ENCODE results near the gene DIAPH2.
"Not testable (repeated sequence)": the region's sequence is repeated elsewhere in the genome, so short reads cannot be mapped to it uniquely, and the experiment has no call there.

DIAPH2 gene

GRCh38 chrX:97401586-97402136 is 717.0 kb downstream of the DIAPH2 start:
- no peak for DNase-seq

- DNase-seq: no peak
Measured at GRCh38 chrX:97402333-97402732, 717.7 kb downstream of the DIAPH2 start.

GRCh38 chrX:97402903-97403302 is 718.3 kb downstream of the DIAPH2 start:
- DNase-seq: no peak

GRCh38 chrX:97405031-97405660 is 720.5 kb downstream of the DIAPH2 start:
- DNase-seq: no peak

- DNase-seq: not testable (repeated sequence)
Measured at GRCh38 chrX:97409632-97410415, 725.2 kb downstream of the DIAPH2 start.

GRCh38 chrX:97416461-97416860 is 731.8 kb downstream of the DIAPH2 start:
- no peak for DNase-seq

- no peak for DNase-seq
Measured at GRCh38 chrX:97429101-97429500, 744.5 kb downstream of the DIAPH2 start.

- no peak for DNase-seq
Measured at GRCh38 chrX:97431281-97431680, 746.6 kb downstream of the DIAPH2 start.

GRCh38 chrX:97446298-97446882 is 761.7 kb downstream of the DIAPH2 start:
- DNase-seq: no peak

- DNase-seq: no peak
Measured at GRCh38 chrX:97447306-97447705, 762.7 kb downstream of the DIAPH2 start.

- DNase-seq: no peak
Measured at GRCh38 chrX:97452283-97452682, 767.6 kb downstream of the DIAPH2 start.

GRCh38 chrX:97461763-97462162 is 777.1 kb downstream of the DIAPH2 start:
- no peak for DNase-seq

GRCh38 chrX:97471071-97471470 is 786.4 kb downstream of the DIAPH2 start:
- no peak for DNase-seq

GRCh38 chrX:97474933-97475332 is 790.3 kb downstream of the DIAPH2 start:
- no peak for DNase-seq

GRCh38 chrX:97479106-97479890 is 794.7 kb downstream of the DIAPH2 start:
- DNase-seq: no peak

- DNase-seq: no peak
Measured at GRCh38 chrX:97481228-97481627, 796.6 kb downstream of the DIAPH2 start.

GRCh38 chrX:97482666-97483300 is 798.1 kb downstream of the DIAPH2 start:
- no peak for DNase-seq

GRCh38 chrX:97490656-97491055 is 806.0 kb downstream of the DIAPH2 start:
- DNase-seq: no peak

GRCh38 chrX:97494756-97495372 is 810.2 kb downstream of the DIAPH2 start:
- no peak for DNase-seq

GRCh38 chrX:97498093-97498492 is 813.5 kb downstream of the DIAPH2 start:
- no peak for DNase-seq

GRCh38 chrX:97504431-97504830 is 819.8 kb downstream of the DIAPH2 start:
- no peak for DNase-seq

- no peak for DNase-seq
Measured at GRCh38 chrX:97517763-97518162, 833.1 kb downstream of the DIAPH2 start.

All from NCI-H2227 treated with DMSO at 0.1 percent for 48 hours (cell line).